GM10266 (cell line): ENCODE results near the gene GNB1.

Source experiments
- DNase-seq: peaks from one replicate; pipeline ENCODE4 v3.0.0; 2012; ENCODE audit errors: extremely low spot score
- CTCF ChIP-seq: IDR thresholded peaks from 2 replicates; pipeline ENCODE4 v1.5.1; 2012; ENCODE audit warnings: mild to moderate bottlenecking, low read depth; ENCODE audit not compliant: control insufficient read depth, insufficient read depth; ENCODE audit errors: missing control alignments

Gene GNB1

GRCh38 chr1:1921901-1922701 lies 31.2 kb upstream of the GNB1 start:
- no peak for DNase-seq
- no peak for TF ChIP-seq CTCF

- no peak for TF ChIP-seq CTCF
- no peak for DNase-seq
These were observed 30.6 kb upstream of the GNB1 start for GRCh38 chr1:1921459-1921862.

DNA sequence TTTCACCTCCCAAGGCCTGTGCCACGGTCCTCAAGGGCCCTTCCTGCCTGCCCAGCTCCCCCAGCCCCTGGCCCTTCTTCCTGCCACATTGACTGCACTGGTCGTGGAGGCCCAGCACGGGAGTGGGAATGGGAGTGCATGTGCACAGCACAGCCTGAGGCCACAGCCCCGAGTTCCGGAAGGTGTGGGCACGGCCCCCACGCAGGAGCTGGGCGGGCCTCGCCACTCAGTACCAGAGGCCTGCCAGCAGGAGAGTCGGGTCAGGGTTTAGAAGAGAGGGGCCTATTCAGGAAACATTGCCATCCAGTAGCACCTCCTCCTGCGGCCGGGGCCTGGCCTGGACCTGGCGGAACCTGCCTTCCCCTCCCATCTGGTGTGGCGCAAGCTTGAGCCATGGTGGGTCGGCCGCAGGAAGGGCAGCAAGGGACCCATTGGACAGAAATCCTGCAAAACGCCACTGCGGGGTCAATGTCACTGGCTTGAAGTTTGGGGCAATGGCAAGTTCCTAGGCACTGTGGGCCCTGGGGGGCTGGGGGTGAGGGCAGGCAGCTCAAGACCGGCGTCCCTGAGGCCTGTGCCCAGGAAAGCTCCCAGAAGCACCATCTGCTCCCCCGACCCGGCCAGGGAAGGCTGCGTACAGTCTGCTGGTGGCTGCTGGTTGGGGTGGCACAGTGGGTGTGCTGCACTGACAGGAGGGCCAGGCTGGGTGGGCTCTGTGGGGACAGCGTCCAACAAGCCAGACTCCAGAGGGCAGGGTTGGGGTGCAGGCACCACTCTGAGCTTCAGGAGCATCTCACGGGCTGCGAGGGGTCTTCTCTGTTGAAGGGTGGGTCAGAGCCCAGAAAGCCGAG lies 29.9 kb upstream of the GNB1 start:
- no peak for DNase-seq
- no peak for TF ChIP-seq CTCF

DNA sequence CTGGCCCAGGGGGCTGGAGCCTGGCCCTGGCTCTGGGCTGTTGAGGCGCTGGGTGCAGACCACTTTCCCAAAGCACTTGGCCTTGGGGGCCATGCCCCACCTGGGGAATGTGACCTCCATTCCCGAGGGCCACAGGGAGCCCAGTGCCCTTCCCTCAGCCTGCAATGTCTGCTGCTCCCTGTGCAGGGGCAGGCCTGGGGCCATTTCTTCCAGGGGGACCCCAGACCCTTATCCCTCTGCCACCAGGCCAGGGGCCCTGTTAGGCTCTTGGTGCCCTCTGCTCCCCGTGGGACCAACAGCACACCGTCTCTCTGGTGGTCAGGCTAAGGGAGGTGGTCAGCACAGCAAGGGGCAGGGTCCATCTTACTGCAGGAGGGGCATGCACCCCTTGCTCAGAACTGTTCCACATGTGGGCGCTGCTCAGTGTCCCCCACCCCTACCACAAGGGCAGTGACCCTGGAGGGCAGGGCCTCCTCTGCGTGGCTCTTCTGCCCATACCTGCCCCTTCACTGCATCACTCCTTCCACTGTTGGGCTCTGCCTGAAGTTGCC lies 29.2 kb upstream of the GNB1 start:
- TF ChIP-seq CTCF: no peak
- no peak for DNase-seq

- no peak for TF ChIP-seq CTCF
- peak; percentile 100 for DNase-seq
These were observed 28.6 kb upstream of the GNB1 start for GRCh38 chr1:1919304-1920056.

GRCh38 chr1:1918901-1919303 lies 28.0 kb upstream of the GNB1 start, which contains the start of gene TMEM52:
Gene TMEM52, minus strand, starts transcription at chr1:1919279. Its CDS starts 14 bp downstream, at chr1:1919265.
- TF ChIP-seq CTCF: peak; percentile 31
- DNase-seq: no peak
